Lung (tissue), 12 donors: ENCODE data around the gene GRID1. TPM values are rescaled to one million over a fixed set of nuclear protein-coding genes. Genes with fewer than 3 reads are reported as not detected.
"Not testable (repeated sequence)": the region's sequence is repeated elsewhere in the genome, so short reads cannot be mapped to it uniquely, and the experiment has no call there.

ENCODE experiments used
- ATAC-seq: fragments of 200-7000 bp; cut with Tn5 transposase; one replicate; pipeline ENCODE4 v1.9.1; 2020; ENCODE audit warnings: moderate number of reproducible peaks; ENCODE audit not compliant: insufficient read depth, low FRiP score
- DNase-seq, 3 donors: peaks; one replicate each; pipeline ENCODE4 v3.0.0-alpha.2; 2013 to 2017
- H3K27ac ChIP-seq, 2 donors: one replicate each; pipeline ENCODE4 v1.5.1; 2013; ENCODE audit warnings: mild to moderate bottlenecking in 2 of 2, moderate library complexity in 2 of 2, control low read depth in 1 of 2, inconsistent platforms in 1 of 2, low read depth in 1 of 2, low read length in 1 of 2
- H3K27me3 ChIP-seq, 3 donors: one replicate each; pipeline ENCODE4 v1.5.1; 2013; ENCODE audit warnings: low read length in 2 of 3; ENCODE audit not compliant: control insufficient read depth in 3 of 3, insufficient read depth in 3 of 3
- H3K36me3 ChIP-seq, 4 donors: one replicate each; pipeline ENCODE4 v1.5.1; 2013; ENCODE audit warnings: low read length in 4 of 4, mild to moderate bottlenecking in 1 of 4, moderate library complexity in 1 of 4; ENCODE audit not compliant: control insufficient read depth in 4 of 4, insufficient read depth in 4 of 4
- H3K4me1 ChIP-seq, 5 donors: one replicate each; pipeline ENCODE4 v1.5.1; 2013; ENCODE audit warnings: low read length in 5 of 5, mild to moderate bottlenecking in 2 of 5, moderate library complexity in 1 of 5; ENCODE audit not compliant: control insufficient read depth in 5 of 5, insufficient read depth in 5 of 5
- H3K4me3 ChIP-seq: one replicate; pipeline ENCODE4 v1.5.1; 2013; ENCODE audit warnings: mild to moderate bottlenecking, control low read depth, moderate library complexity
- H3K9ac ChIP-seq, 2 donors: one replicate each; pipeline ENCODE4 v1.5.1; 2013; ENCODE audit warnings: low read length in 2 of 2, control low read depth in 1 of 2; ENCODE audit not compliant: insufficient read depth in 1 of 2
- H3K9me3 ChIP-seq, 4 donors: one replicate each; pipeline ENCODE4 v1.5.1; 2013; ENCODE audit warnings: low read length in 3 of 4, mild to moderate bottlenecking in 1 of 4, moderate library complexity in 1 of 4; ENCODE audit not compliant: control insufficient read depth in 4 of 4, insufficient read depth in 3 of 4
- CTCF ChIP-seq: IDR thresholded peaks from 2 replicates; pipeline ENCODE4 v1.5.1; 2012; ENCODE audit warnings: mild to moderate bottlenecking; ENCODE audit errors: control extremely low read depth, extremely low read depth
- WGBS, 2 donors: extraction: QIAGEN DNeasy Blood & Tissue Kit; methylation state at CpG; one replicate each; pipeline ENCODE4 v1.1.7; 2013; 5-methylcytosine and 5-hydroxymethylcytosine counted together
- polyA plus RNA-seq, 2 donors: library from polyadenylated mRNA; stranded (reverse); fragments of 200-250 nt; gene quantifications; one replicate each; pipeline ENCODE4 v1.2.1, GENCODE V29; 2013
- total RNA-seq, 2 donors: library from RNA; depleted of rRNA in 1 of 2; stranded (reverse); fragments of >200 nt in 1 of 2; gene quantifications; one replicate each; pipeline ENCODE4 v1.2.1, GENCODE V29; 2014 to 2021
- donor health status: control.
- donor health status: control.
- donor health status: Bipolar disorder and iron deficiency.
- donor health status: healthy.
- donor health status: DM: yes; HTN: yes; CAD: no.

GRID1 gene
- total and polyA plus RNA-seq, 4 donors, result 1.1 to 3.6 (median 2.2) TPM

GRCh38 chr10:85934586-85934985, 432.0 kb downstream of the GRID1 start:
- no peak overlapping the region for H3K27ac ChIP-seq
- no peak for TF ChIP-seq CTCF
- no peak for ATAC-seq
- H3K9me3 ChIP-seq, result peaks cover 0 to 5% (median 0%) of the 10 kb centered on the region in 4 donors
- DNase-seq, result no peak
- no peaks in the 10 kb centered on the region for H3K27me3 ChIP-seq
- no peak overlapping the region for H3K4me3 ChIP-seq
- no peak overlapping the region for H3K9ac ChIP-seq
- H3K4me1 ChIP-seq, result peaks cover 0 to 2% (median 0%) of the 10 kb centered on the region in 5 donors
- H3K36me3 ChIP-seq, result no peaks in the 10 kb centered on the region
- 83 to 89% methylated on average over 3 of the region's 3 CpGs for WGBS, 2 donors

- not testable (repeated sequence) for H3K9ac ChIP-seq, H3K27me3 ChIP-seq, H3K4me1 ChIP-seq, H3K9me3 ChIP-seq, H3K36me3 ChIP-seq, H3K4me3 ChIP-seq, H3K27ac ChIP-seq, DNase-seq, ATAC-seq
- WGBS, 2 donors, result 71 to 79% methylated on average over 7 of the region's 7 CpGs
Measured at GRCh38 chr10:85929993-85930392, 436.6 kb downstream of the GRID1 start.

GRCh38 chr10:85927952-85928665, 438.5 kb downstream of the GRID1 start:
- DNase-seq, result peak; percentile 13 to 41 (median 33)

GRCh38 chr10:85926986-85927385, 439.6 kb downstream of the GRID1 start:
- Histone ChIP-seq H3K27me3 (no peaks in the 10 kb centered on the region), H3K4me3 (no peak overlapping the region), H3K36me3 (no peaks in the 10 kb centered on the region), H3K9me3 (peaks cover 0 to 2% (median 0%) of the 10 kb centered on the region in 4 donors), H3K9ac (no peak overlapping the region), H3K4me1 (peaks cover 0 to 5% (median 0%) of the 10 kb centered on the region in 5 donors), H3K27ac (no peak overlapping the region)
- TF ChIP-seq CTCF, result no peak
- WGBS, 2 donors, result 51 to 58% methylated on average over 3 of the region's 3 CpGs
- no peak for DNase-seq
- no peak for ATAC-seq

More at GRCh38 chr10:85927952-85928665, 438.5 kb downstream of the GRID1 start:
- H3K27ac ChIP-seq, result no peak overlapping the region
- no peak for ATAC-seq
- H3K4me1 ChIP-seq, result peaks cover 0 to 5% (median 0%) of the 10 kb centered on the region in 5 donors
- H3K9me3 ChIP-seq, result peaks cover 0 to 2% (median 0%) of the 10 kb centered on the region in 4 donors
- H3K9ac ChIP-seq, result no peak overlapping the region
- no peaks in the 10 kb centered on the region for H3K27me3 ChIP-seq
- no peaks in the 10 kb centered on the region for H3K36me3 ChIP-seq
- 58 to 64% methylated on average over 9 of the region's 9 CpGs for WGBS, 2 donors
- TF ChIP-seq CTCF, result no peak
- H3K4me3 ChIP-seq, result no peak overlapping the region
